ENCODE data around the gene SLC2A9.

SLC2A9 gene

GRCh38 chr4:9980898-9981297, 40.4 kb downstream of the SLC2A9 start:
- H3K4me3 ChIP-seq (ENCODE audit: low read length): no peak overlapping the region
- TF ChIP-seq ZNF274 (IDR thresholded peaks at IDR 0.05; ENCODE audit: low read depth, low read length): no peak

- TF ChIP-seq ZNF274 (IDR thresholded peaks at IDR 0.05; ENCODE audit: low read depth, low read length): no peak
- no peak overlapping the region for H3K4me3 ChIP-seq (ENCODE audit: low read length)
Measured at GRCh38 chr4:9979101-9979701, 42.1 kb downstream of the SLC2A9 start.

- no peak overlapping the region for H3K4me3 ChIP-seq (ENCODE audit: low read length)
- no peak for TF ChIP-seq ZNF274 (IDR thresholded peaks at IDR 0.05; ENCODE audit: low read depth, low read length)
Measured at GRCh38 chr4:9977518-9978031, 43.7 kb downstream of the SLC2A9 start.

- H3K4me3 ChIP-seq (ENCODE audit: low read length): no peak overlapping the region
- TF ChIP-seq ZNF274 (IDR thresholded peaks at IDR 0.05; ENCODE audit: low read depth, low read length): no peak
Measured at GRCh38 chr4:9976781-9977180, 44.5 kb downstream of the SLC2A9 start.

GRCh38 chr4:9976293-9976692, 45.0 kb downstream of the SLC2A9 start:
- no peak overlapping the region for H3K4me3 ChIP-seq (ENCODE audit: low read length)
- TF ChIP-seq ZNF274 (IDR thresholded peaks at IDR 0.05; ENCODE audit: low read depth, low read length): no peak

GRCh38 chr4:9971711-9972110, 49.6 kb downstream of the SLC2A9 start:
- H3K4me3 ChIP-seq (ENCODE audit: low read length): no peak overlapping the region
- no peak for TF ChIP-seq ZNF274 (IDR thresholded peaks at IDR 0.05; ENCODE audit: low read depth, low read length)

GRCh38 chr4:9970399-9971011, 50.8 kb downstream of the SLC2A9 start:
- no peak overlapping the region for H3K4me3 ChIP-seq (ENCODE audit: low read length)
- TF ChIP-seq ZNF274 (IDR thresholded peaks at IDR 0.05; ENCODE audit: low read depth, low read length): no peak

- no peak overlapping the region for H3K4me3 ChIP-seq (ENCODE audit: low read length)
- TF ChIP-seq ZNF274 (IDR thresholded peaks at IDR 0.05; ENCODE audit: low read depth, low read length): no peak
Measured at GRCh38 chr4:9969526-9970398, 51.5 kb downstream of the SLC2A9 start.

- no peak for TF ChIP-seq ZNF274 (IDR thresholded peaks at IDR 0.05; ENCODE audit: low read depth, low read length)
- H3K4me3 ChIP-seq (ENCODE audit: low read length): no peak overlapping the region
Measured at GRCh38 chr4:9968472-9968871, 52.8 kb downstream of the SLC2A9 start.

- H3K4me3 ChIP-seq (ENCODE audit: low read length): no peak overlapping the region
- TF ChIP-seq ZNF274 (IDR thresholded peaks at IDR 0.05; ENCODE audit: low read depth, low read length): no peak
Measured at GRCh38 chr4:9964879-9965278, 56.4 kb downstream of the SLC2A9 start.

GRCh38 chr4:9963328-9963727, 58.0 kb downstream of the SLC2A9 start:
- H3K4me3 ChIP-seq (ENCODE audit: low read length): no peak overlapping the region
- no peak for TF ChIP-seq ZNF274 (IDR thresholded peaks at IDR 0.05; ENCODE audit: low read depth, low read length)

- no peak for TF ChIP-seq ZNF274 (IDR thresholded peaks at IDR 0.05; ENCODE audit: low read depth, low read length)
- H3K4me3 ChIP-seq (ENCODE audit: low read length): no peak overlapping the region
Measured at GRCh38 chr4:9962611-9963314, 58.5 kb downstream of the SLC2A9 start.

GRCh38 chr4:9954468-9954867, 66.8 kb downstream of the SLC2A9 start:
- H3K4me3 ChIP-seq (ENCODE audit: low read length): no peak overlapping the region
- no peak for TF ChIP-seq ZNF274 (IDR thresholded peaks at IDR 0.05; ENCODE audit: low read depth, low read length)

GRCh38 chr4:9953089-9953488, 68.2 kb downstream of the SLC2A9 start:
- H3K4me3 ChIP-seq (ENCODE audit: low read length): no peak overlapping the region
- no peak for TF ChIP-seq ZNF274 (IDR thresholded peaks at IDR 0.05; ENCODE audit: low read depth, low read length)
